ENCODE results near the gene TRAPPC2B.

DNA sequence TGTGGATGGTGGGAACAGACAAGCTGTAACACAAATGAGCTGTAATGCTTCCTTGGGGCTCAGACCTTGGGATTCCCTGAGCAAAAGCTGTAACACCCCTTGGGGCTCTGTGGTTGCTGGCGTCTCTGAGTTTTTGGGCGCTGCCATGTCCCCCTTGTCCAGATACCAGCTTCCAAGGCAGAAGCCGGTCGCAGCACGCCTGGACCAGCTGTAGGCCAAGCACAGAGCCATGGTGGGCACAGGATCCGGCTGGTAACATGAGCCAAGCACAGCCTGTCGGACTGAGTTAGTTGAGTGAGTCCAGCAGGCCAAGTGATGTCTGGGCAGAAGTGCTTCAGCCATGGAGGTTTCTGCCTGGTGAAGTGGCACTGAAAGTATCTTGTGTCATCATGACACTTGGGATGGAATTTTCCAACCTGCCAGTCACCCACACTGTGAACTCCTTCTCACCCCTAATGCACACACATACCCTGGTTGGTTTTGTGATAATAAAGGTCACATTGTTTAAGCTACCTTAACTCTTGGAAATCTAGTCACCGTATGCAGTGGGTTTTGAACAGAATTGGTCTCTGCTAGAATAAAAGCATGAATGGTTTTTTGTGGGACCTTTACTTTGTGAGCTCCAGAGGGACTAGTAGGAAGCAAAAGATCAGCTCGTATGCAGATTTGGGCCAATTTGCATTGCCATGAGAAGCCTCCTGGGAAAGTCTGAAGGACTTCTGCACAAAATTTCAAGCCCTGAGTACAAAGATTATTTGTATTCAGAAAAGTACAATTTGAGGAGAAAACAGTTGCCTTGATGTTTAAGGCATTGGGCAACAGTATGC is 40.6 kb downstream of the TRAPPC2B start:
- TF ChIP-seq POLR2A (IDR thresholded peaks at IDR 0.05; ENCODE audit: extremely low read depth, insufficient read length) = no peak
- TF ChIP-seq, protein P1, sequence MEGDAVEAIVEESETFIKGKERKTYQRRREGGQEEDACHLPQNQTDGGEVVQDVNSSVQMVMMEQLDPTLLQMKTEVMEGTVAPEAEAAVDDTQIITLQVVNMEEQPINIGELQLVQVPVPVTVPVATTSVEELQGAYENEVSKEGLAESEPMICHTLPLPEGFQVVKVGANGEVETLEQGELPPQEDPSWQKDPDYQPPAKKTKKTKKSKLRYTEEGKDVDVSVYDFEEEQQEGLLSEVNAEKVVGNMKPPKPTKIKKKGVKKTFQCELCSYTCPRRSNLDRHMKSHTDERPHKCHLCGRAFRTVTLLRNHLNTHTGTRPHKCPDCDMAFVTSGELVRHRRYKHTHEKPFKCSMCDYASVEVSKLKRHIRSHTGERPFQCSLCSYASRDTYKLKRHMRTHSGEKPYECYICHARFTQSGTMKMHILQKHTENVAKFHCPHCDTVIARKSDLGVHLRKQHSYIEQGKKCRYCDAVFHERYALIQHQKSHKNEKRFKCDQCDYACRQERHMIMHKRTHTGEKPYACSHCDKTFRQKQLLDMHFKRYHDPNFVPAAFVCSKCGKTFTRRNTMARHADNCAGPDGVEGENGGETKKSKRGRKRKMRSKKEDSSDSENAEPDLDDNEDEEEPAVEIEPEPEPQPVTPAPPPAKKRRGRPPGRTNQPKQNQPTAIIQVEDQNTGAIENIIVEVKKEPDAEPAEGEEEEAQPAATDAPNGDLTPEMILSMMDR (IDR thresholded peaks at IDR 0.05; ENCODE audit: low read depth, low read length) = no peak
